ENCODE measurements around the gene KPNA4.
"Not testable (repeated sequence)": the region's sequence is repeated elsewhere in the genome, so short reads cannot be mapped to it uniquely, and the experiment has no call there.

KPNA4 gene

DNA sequence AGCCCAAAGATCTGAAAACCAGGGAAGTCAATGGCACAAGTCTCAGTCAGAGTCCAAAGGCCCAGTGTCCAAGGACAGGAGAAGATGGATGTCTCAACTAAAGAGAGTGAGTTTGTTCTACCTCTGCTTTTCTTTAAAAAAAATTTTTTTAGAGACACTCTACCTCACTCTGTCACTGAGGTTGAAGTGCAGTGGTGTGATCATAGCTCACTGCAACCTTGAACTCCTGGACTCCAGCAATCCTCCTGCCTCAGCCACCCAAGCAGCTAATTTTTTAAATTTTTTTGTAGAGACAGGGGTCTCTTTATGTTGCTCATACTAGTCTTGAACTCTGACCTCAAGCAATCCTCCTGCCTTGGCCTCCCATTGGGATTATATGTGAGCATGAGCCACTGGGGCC lies 39.9 kb upstream of the KPNA4 start:
- H3K27ac ChIP-seq (ENCODE audit: low read depth, low read length, poor library complexity, severe bottlenecking): no peak overlapping the region
- H3K4me1 ChIP-seq (ENCODE audit: insufficient read depth, low read length, severe bottlenecking): no peaks in the 10 kb centered on the region
- H3K9ac ChIP-seq (ENCODE audit: low read length): no peak overlapping the region
- no peaks in the 10 kb centered on the region for H3F3A ChIP-seq (ENCODE audit: insufficient read depth, low read length)
- TF ChIP-seq, protein P1, sequence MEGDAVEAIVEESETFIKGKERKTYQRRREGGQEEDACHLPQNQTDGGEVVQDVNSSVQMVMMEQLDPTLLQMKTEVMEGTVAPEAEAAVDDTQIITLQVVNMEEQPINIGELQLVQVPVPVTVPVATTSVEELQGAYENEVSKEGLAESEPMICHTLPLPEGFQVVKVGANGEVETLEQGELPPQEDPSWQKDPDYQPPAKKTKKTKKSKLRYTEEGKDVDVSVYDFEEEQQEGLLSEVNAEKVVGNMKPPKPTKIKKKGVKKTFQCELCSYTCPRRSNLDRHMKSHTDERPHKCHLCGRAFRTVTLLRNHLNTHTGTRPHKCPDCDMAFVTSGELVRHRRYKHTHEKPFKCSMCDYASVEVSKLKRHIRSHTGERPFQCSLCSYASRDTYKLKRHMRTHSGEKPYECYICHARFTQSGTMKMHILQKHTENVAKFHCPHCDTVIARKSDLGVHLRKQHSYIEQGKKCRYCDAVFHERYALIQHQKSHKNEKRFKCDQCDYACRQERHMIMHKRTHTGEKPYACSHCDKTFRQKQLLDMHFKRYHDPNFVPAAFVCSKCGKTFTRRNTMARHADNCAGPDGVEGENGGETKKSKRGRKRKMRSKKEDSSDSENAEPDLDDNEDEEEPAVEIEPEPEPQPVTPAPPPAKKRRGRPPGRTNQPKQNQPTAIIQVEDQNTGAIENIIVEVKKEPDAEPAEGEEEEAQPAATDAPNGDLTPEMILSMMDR (IDR thresholded peaks at IDR 0.05; ENCODE audit: low read length): no peak
- TF ChIP-seq EZH2 (IDR thresholded peaks at IDR 0.05; ENCODE audit: borderline replicate concordance, low read length): no peak
- H3K79me2 ChIP-seq (ENCODE audit: insufficient read depth, low read length): no peaks in the 10 kb centered on the region
- no peaks in the 10 kb centered on the region for H3K9me3 ChIP-seq (ENCODE audit: low read length)
- H3K9me2 ChIP-seq (ENCODE audit: low read depth, low read length): no peaks in the 10 kb centered on the region
- H2AFZ ChIP-seq (ENCODE audit: low read length): no peak overlapping the region
- no peak overlapping the region for H3K4me2 ChIP-seq (ENCODE audit: low read length)
- H3K4me3 ChIP-seq (ENCODE audit: low read depth, low read length, poor library complexity, severe bottlenecking): no peak overlapping the region
- H3K36me3 ChIP-seq (ENCODE audit: insufficient read depth, low read length): no peaks in the 10 kb centered on the region
- no peaks in the 10 kb centered on the region for H3K27me3 ChIP-seq (ENCODE audit: insufficient read depth, low read length)
- no peaks in the 10 kb centered on the region for H4K20me1 ChIP-seq (ENCODE audit: insufficient read depth, low read length)

DNA sequence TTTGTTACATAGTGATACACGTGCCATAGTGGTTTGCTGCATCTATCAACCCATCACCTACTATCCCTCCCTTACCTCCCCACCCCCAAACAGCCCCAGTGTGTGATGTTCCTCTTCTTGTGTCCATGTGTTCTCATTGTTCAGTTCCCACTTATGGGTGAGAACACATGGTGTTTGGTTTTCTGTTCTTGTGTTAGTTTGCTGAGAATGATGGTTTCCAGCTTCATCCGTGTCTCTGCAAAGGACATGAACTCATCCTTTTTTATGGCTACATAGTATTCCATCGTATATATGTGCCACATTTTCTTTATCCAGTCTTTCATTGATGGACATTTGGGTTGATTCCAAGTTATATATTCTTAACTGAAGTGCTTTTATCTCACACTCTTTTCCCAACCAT lies 38.5 kb upstream of the KPNA4 start:
- not testable (repeated sequence) for H3K9ac ChIP-seq (ENCODE audit: low read length); H3K9me2 ChIP-seq (ENCODE audit: low read depth, low read length); H2AFZ ChIP-seq (ENCODE audit: low read length); H3K9me3 ChIP-seq (ENCODE audit: low read length); H3K4me3 ChIP-seq (ENCODE audit: low read depth, low read length, poor library complexity, severe bottlenecking); H3K79me2 ChIP-seq (ENCODE audit: insufficient read depth, low read length); H4K20me1 ChIP-seq (ENCODE audit: insufficient read depth, low read length); H3K4me1 ChIP-seq (ENCODE audit: insufficient read depth, low read length, severe bottlenecking); H3F3A ChIP-seq (ENCODE audit: insufficient read depth, low read length); H3K27ac ChIP-seq (ENCODE audit: low read depth, low read length, poor library complexity, severe bottlenecking); H3K27me3 ChIP-seq (ENCODE audit: insufficient read depth, low read length); H3K4me2 ChIP-seq (ENCODE audit: low read length); H3K36me3 ChIP-seq (ENCODE audit: insufficient read depth, low read length)

DNA sequence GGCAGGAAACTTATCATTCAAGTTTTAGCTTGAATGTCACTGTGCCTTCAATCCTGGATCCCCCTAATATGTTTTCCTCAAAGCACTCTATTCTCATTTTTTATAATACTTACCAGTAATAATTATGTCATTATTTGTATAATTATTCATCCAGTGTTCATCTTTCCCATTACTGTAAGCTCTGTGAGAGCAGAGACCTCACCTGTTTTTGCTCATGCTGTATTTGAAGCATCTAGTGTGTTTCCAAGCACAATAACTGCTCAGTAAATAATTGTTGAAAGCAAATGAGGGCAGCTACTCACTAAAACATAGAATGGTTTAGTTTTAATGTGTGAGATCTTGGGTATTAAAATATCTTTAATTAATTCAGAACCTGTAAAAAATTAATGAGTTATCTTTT lies 36.9 kb upstream of the KPNA4 start:
- no peak overlapping the region for H3K27ac ChIP-seq (ENCODE audit: low read depth, low read length, poor library complexity, severe bottlenecking)
- H3K4me3 ChIP-seq (ENCODE audit: low read depth, low read length, poor library complexity, severe bottlenecking): no peak overlapping the region
- H3K4me1 ChIP-seq (ENCODE audit: insufficient read depth, low read length, severe bottlenecking): no peaks in the 10 kb centered on the region
- H3K4me2 ChIP-seq (ENCODE audit: low read length): no peak overlapping the region
- no peaks in the 10 kb centered on the region for H3K27me3 ChIP-seq (ENCODE audit: insufficient read depth, low read length)
- no peaks in the 10 kb centered on the region for H3K36me3 ChIP-seq (ENCODE audit: insufficient read depth, low read length)
- H3K9ac ChIP-seq (ENCODE audit: low read length): no peak overlapping the region
- no peaks in the 10 kb centered on the region for H3K9me3 ChIP-seq (ENCODE audit: low read length)
- H2AFZ ChIP-seq (ENCODE audit: low read length): no peak overlapping the region
- H3K79me2 ChIP-seq (ENCODE audit: insufficient read depth, low read length): no peaks in the 10 kb centered on the region
- no peaks in the 10 kb centered on the region for H3K9me2 ChIP-seq (ENCODE audit: low read depth, low read length)
- TF ChIP-seq, protein P1 (IDR thresholded peaks at IDR 0.05; ENCODE audit: low read length): no peak
- no peak for TF ChIP-seq EZH2 (IDR thresholded peaks at IDR 0.05; ENCODE audit: borderline replicate concordance, low read length)
- no peaks in the 10 kb centered on the region for H3F3A ChIP-seq (ENCODE audit: insufficient read depth, low read length)
- H4K20me1 ChIP-seq (ENCODE audit: insufficient read depth, low read length): no peaks in the 10 kb centered on the region

DNA sequence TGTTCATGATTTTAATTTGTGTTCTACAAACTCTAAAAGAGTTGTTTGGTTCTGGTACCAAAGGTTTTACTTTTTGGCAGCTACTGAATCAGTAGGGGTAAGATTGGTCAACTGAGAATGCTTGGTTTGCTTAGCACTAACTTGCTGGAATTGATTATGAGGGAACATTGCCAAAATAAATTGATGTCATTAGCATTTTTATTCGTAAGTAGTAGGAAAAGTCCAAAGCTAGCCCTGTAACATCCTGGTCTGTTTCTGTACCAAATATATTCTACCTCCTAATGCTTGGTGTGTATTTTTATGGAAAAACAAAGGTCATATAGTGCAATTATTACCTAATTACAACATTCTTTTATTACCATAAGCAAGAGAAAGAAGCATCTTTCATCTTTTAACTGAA lies 35.9 kb upstream of the KPNA4 start:
- no peak overlapping the region for H3K4me2 ChIP-seq (ENCODE audit: low read length)
- no peaks in the 10 kb centered on the region for H3K4me1 ChIP-seq (ENCODE audit: insufficient read depth, low read length, severe bottlenecking)
- no peaks in the 10 kb centered on the region for H3K36me3 ChIP-seq (ENCODE audit: insufficient read depth, low read length)
- no peaks in the 10 kb centered on the region for H3K9me3 ChIP-seq (ENCODE audit: low read length)
- no peaks in the 10 kb centered on the region for H3K27me3 ChIP-seq (ENCODE audit: insufficient read depth, low read length)
- no peak overlapping the region for H3K9ac ChIP-seq (ENCODE audit: low read length)
- H3K79me2 ChIP-seq (ENCODE audit: insufficient read depth, low read length): no peaks in the 10 kb centered on the region
- H3K9me2 ChIP-seq (ENCODE audit: low read depth, low read length): no peaks in the 10 kb centered on the region
- no peak overlapping the region for H2AFZ ChIP-seq (ENCODE audit: low read length)
- TF ChIP-seq, protein P1 (IDR thresholded peaks at IDR 0.05; ENCODE audit: low read length): no peak
- no peak for TF ChIP-seq EZH2 (IDR thresholded peaks at IDR 0.05; ENCODE audit: borderline replicate concordance, low read length)
- H3F3A ChIP-seq (ENCODE audit: insufficient read depth, low read length): no peaks in the 10 kb centered on the region
- H3K4me3 ChIP-seq (ENCODE audit: low read depth, low read length, poor library complexity, severe bottlenecking): no peak overlapping the region
- H4K20me1 ChIP-seq (ENCODE audit: insufficient read depth, low read length): no peaks in the 10 kb centered on the region
- H3K27ac ChIP-seq (ENCODE audit: low read depth, low read length, poor library complexity, severe bottlenecking): no peak overlapping the region

All from OCI-LY1 (cell line).